KMS-11 (cell line): Measurements from ENCODE around the gene AKAP8L.

Experiments
- H2AFZ ChIP-seq: fragments of 200-600 bp; sonication (generic); 2 replicates; pipeline ENCODE4 v1.6.1; 2016; ENCODE audit warnings: antibody characterized with exemption, mixed run types, low read depth
- H3K27ac ChIP-seq: fragments of 200-600 bp; sonication (generic); 2 replicates; pipeline ENCODE4 v1.6.1; 2016; ENCODE audit warnings: mild to moderate bottlenecking, mixed run types
- H3K27me3 ChIP-seq: fragments of 200-600 bp; sonication (generic); 2 replicates; pipeline ENCODE4 v1.6.1; 2017; ENCODE audit warnings: mild to moderate bottlenecking, low read depth, mixed run types, moderate library complexity; ENCODE audit not compliant: insufficient read depth
- H3K36me3 ChIP-seq: fragments of 200-600 bp; sonication (generic); 2 replicates; pipeline ENCODE4 v1.6.1; 2017; ENCODE audit warnings: mild to moderate bottlenecking, mixed run types; ENCODE audit not compliant: insufficient read depth
- H3K4me1 ChIP-seq: fragments of 200-600 bp; sonication (generic); 2 replicates; pipeline ENCODE4 v1.6.1; 2016; ENCODE audit warnings: mild to moderate bottlenecking, low read depth, mixed run types; ENCODE audit not compliant: poor library complexity, severe bottlenecking
- H3K4me2 ChIP-seq: fragments of 200-600 bp; sonication (generic); 2 replicates; pipeline ENCODE4 v1.7.0; 2016; ENCODE audit warnings: mild to moderate bottlenecking, mixed run types
- H3K4me3 ChIP-seq: fragments of 200-600 bp; sonication (generic); IDR thresholded peaks from 2 replicates; pipeline ENCODE4 v1.6.1; 2017; ENCODE audit warnings: low read depth, low read length, mixed read lengths; ENCODE audit not compliant: insufficient read depth
- H3K79me2 ChIP-seq: fragments of 200-600 bp; sonication (generic); 2 replicates; pipeline ENCODE4 v1.6.1; 2016; ENCODE audit warnings: low read depth, mixed run types; ENCODE audit not compliant: insufficient read depth
- H3K9ac ChIP-seq: fragments of 200-600 bp; sonication (generic); 2 replicates; pipeline ENCODE4 v1.6.1; 2016; ENCODE audit warnings: mild to moderate bottlenecking, mixed run types
- H4K20me1 ChIP-seq: fragments of 200-600 bp; sonication (generic); 2 replicates; pipeline ENCODE4 v1.6.1; 2016; ENCODE audit warnings: mild to moderate bottlenecking, mixed run types; ENCODE audit not compliant: insufficient read depth
- CTCF ChIP-seq: fragments of 200-600 bp; sonication (generic); conservative IDR thresholded peaks from 2 replicates; pipeline ENCODE4 v1.6.1; 2017; ENCODE audit warnings: low read depth, mild to moderate bottlenecking, antibody characterized with exemption, low read length, moderate library complexity, mixed read lengths

Gene AKAP8L

DNA sequence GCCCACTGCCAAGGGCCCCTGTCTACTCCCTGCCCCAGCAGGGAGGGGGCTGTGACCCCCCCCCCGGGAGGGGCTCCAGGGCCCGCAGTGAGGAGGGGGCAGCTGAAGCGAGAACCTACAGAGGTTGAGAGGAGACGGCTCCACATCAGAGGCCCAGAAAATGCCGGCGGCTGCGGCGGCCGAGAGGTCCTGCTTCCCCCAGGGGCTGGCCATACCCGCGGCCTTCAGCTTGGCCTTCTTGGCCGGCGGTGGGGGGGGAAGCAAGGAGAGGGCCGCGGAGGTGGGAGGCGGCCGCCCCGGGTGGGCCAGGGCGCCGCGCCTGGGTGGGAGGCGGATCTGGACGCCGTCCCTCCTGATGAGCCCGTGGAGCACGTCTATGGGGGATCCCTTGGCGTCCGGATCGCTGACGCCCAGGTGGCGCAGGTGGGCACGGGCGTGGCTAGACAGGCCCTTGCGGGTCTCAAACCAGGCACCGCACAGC is 9.2 kb upstream of the AKAP8L start:
- Histone ChIP-seq H3K27me3 (no peaks in the 10 kb centered on the region), H2AFZ (no peak overlapping the region), H3K4me1 (peaks cover 13% of the 10 kb centered on the region), H3K27ac (no peak overlapping the region), H3K79me2 (peaks cover 38% of the 10 kb centered on the region), H3K4me2 (no peak overlapping the region), H4K20me1 (no peaks in the 10 kb centered on the region), H3K9ac (no peak overlapping the region), H3K36me3 (no peaks in the 10 kb centered on the region; the same call in 1 of the 2 replicates), H3K4me3 (no peak overlapping the region)
- TF ChIP-seq CTCF: no peak

- H3K27me3 ChIP-seq: no peaks in the 10 kb centered on the region
- no peaks in the 10 kb centered on the region for H4K20me1 ChIP-seq
- H3K27ac ChIP-seq: no peak overlapping the region
- H3K4me2 ChIP-seq: no peak overlapping the region
- no peak for TF ChIP-seq CTCF
- H3K36me3 ChIP-seq: no peaks in the 10 kb centered on the region; the same call in 1 of the 2 replicates
- peaks cover 13% of the 10 kb centered on the region for H3K4me1 ChIP-seq
- no peak overlapping the region for H3K9ac ChIP-seq
- H3K4me3 ChIP-seq: no peak overlapping the region
- peaks cover 38% of the 10 kb centered on the region for H3K79me2 ChIP-seq
- H2AFZ ChIP-seq: no peak overlapping the region
Observed at GRCh38 chr19:15427350-15427700, 8.5 kb upstream of the AKAP8L start.

DNA sequence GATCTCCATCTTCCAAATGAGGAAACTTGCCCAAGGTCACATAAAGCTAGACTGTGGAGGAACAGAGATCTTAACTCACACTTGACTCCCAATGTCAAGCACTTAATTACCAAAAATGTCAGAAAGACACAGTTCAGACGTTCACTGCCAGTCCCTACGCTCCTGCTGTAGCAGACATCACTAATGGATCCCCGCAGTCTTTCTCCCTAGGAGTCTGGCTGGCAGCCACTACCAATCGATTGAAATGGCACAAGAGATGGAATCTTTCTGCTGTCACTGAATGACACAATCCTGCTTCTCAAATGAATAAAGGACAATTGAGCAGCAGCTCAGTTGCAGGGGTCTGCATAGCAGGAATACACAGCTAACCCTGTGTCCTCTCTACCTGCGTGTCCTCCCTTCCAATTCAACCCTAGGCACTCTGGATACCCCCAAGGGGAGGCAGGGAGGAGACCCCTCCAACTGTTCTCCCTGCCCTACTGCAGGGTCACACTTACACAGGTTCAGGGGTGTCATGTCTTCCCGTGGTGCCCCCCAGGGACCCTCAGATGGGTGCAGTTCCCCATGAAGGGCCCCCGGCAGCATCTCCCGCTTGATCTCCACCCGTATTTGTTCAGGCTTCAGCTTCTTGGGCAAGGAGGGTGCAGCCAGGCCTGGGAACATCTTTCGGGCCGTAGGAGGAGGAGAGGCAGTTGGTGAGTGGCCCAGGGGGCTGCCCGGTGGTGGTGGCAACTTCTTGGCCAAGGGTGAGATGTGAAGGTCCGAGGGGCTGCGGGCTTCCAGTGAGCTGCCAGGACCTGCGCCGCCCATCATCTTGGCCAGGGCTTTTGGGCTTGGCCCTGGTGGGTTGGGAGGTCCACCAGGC is 7.9 kb upstream of the AKAP8L start:
- Histone ChIP-seq H3K79me2 (peaks cover 33% of the 10 kb centered on the region), H3K36me3 (no peaks in the 10 kb centered on the region; the same call in 1 of the 2 replicates), H3K4me3 (no peak overlapping the region), H4K20me1 (no peaks in the 10 kb centered on the region), H3K4me2 (no peak overlapping the region), H2AFZ (no peak overlapping the region), H3K27me3 (no peaks in the 10 kb centered on the region), H3K4me1 (peaks cover 13% of the 10 kb centered on the region), H3K27ac (no peak overlapping the region), H3K9ac (no peak overlapping the region)
- no peak for TF ChIP-seq CTCF

- H3K79me2 ChIP-seq: peaks cover 20% of the 10 kb centered on the region
- no peak overlapping the region for H3K27ac ChIP-seq
- peaks cover 3% of the 10 kb centered on the region for H3K4me1 ChIP-seq
- H3K4me2 ChIP-seq: no peak overlapping the region
- H3K4me3 ChIP-seq: no peak overlapping the region
- H2AFZ ChIP-seq: no peak overlapping the region
- H3K9ac ChIP-seq: no peak overlapping the region
- no peaks in the 10 kb centered on the region for H4K20me1 ChIP-seq
- no peaks in the 10 kb centered on the region; the same call in 1 of the 2 replicates for H3K36me3 ChIP-seq
- no peaks in the 10 kb centered on the region for H3K27me3 ChIP-seq
- no peak for TF ChIP-seq CTCF
Observed at GRCh38 chr19:15425321-15425950, 6.6 kb upstream of the AKAP8L start.
